Right lobe of liver (tissue), 6 donors: ENCODE results near the gene HSPH1. TPM values are rescaled to one million over a fixed set of nuclear protein-coding genes. Genes with fewer than 3 reads are reported as not detected.

ENCODE experiments used
- ATAC-seq, 4 donors: fragments of 200-7000 bp; cut with Tn5 transposase; one replicate each; pipeline ENCODE4 v1.9.1; 2020; ENCODE audit warnings: mild to moderate bottlenecking in 4 of 4, moderate library complexity in 4 of 4
- DNase-seq, 3 donors: peaks; one replicate each; pipeline ENCODE4 v3.0.0-alpha.2; 2020
- H3K27ac ChIP-seq, 3 donors: fragments of 200-600 bp; one replicate each; pipeline ENCODE4 v1.8.0; 2022
- H3K27me3 ChIP-seq, 2 donors: fragments of 200-600 bp; one replicate each; pipeline ENCODE4 v1.8.0; 2022
- H3K36me3 ChIP-seq, 4 donors: fragments of 200-600 bp; sonication (generic) in 1 of 4; one replicate each; pipeline versions ENCODE4 v1.5.1 to v1.8.0; 2017 to 2022; ENCODE audit warnings: control low read depth in 1 of 4
- H3K4me1 ChIP-seq, 4 donors: fragments of 200-600 bp; sonication (generic) in 1 of 4; one replicate each; pipeline versions ENCODE4 v1.5.1 to v1.8.0; 2017 to 2022; ENCODE audit warnings: control low read depth in 1 of 4
- H3K4me3 ChIP-seq, 3 donors: fragments of 200-600 bp; one replicate each; pipeline ENCODE4 v1.8.0; 2022
- H3K9me3 ChIP-seq, 4 donors: fragments of 200-600 bp; sonication (generic) in 1 of 4; one replicate each; pipeline versions ENCODE4 v1.5.1 to v1.8.0; 2017 to 2022; ENCODE audit warnings: control low read depth in 1 of 4
- POLR2A ChIP-seq: fragments of 450-650 bp; IDR thresholded peaks from one replicate; pipeline ENCODE4 v1.6.1; 2017; ENCODE audit warnings: antibody characterized with exemption, mild to moderate bottlenecking
- WGBS: methylation state at CpG from one replicate; pipeline ENCODE4 v1.1.6; 2018; ENCODE audit warnings: low coverage, low lambda C conversion rate; ENCODE audit not compliant: insufficient coverage; ENCODE audit errors: missing lambda C conversion rate; 5-methylcytosine and 5-hydroxymethylcytosine counted together
- intact Hi-C, 2 donors: fragments of 100-400 bp; cut with DNase I; formaldehyde crosslinking; loops; one replicate each; pipeline versions ENCODE4 v1.11.2 to v1.14.1; 2022
- total RNA-seq, 6 experiments: library from RNA; depleted of rRNA in 2 of 6; stranded (reverse); fragments of >200 nt in 2 of 6; fragmentation: NEBNext Ultra II Directional in 3 of 6; extraction: Animal tissue kit (Norgen Biotek cat#: 25700) in 3 of 6; gene quantifications; one replicate each; pipeline versions ENCODE4 v1.1.0 to v1.2.4, GENCODE V29; 2016 to 2023
- TF ChIP-seq, protein P1 (sequence below), 4 donors: fragments of 200-600 bp in 3 of 4; fragments of 450-650 bp in 1 of 4; IDR thresholded peaks; one replicate each; pipeline versions ENCODE4 v1.5.1 to v1.8.0; 2016 to 2022; ENCODE audit warnings: antibody characterized with exemption in 4 of 4, mild to moderate bottlenecking in 2 of 4
- donor health status: DM: no; HTN: yes; CAD: no.
- donor health status: DM: no; HTN: no; CAD: no.
- donor health status: DM: no; HTN: no; CAD: no.
- donor health status: DM: no; HTN: yes; CAD: no.
- donor health status: DM: no; HTN: yes; CAD: no.

The HSPH1 gene
- total RNA-seq, 6 experiments from 2014 or later, result 19.6 to 60.8 (median 31.0) TPM

DNA sequence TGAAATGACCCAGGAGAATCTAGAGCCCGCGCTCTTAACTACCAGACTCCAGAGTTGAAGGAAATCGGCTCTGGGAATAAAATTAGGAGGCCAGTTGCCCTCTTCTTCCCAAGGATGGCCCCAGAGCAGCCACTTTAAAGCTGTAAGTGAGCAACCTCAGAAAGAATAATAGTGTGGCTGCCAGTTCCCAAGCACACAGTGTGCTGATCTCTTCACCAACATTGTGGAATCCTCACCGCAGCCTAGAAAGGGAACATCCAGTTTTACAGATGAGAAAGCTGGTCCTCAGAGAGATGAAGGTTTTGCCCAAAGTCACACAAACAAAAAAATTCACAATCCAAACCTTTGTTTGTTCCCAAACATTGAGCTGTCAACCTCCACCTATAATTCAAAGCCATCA lies 39.6 kb downstream of the HSPH1 start:
- Histone ChIP-seq H3K4me1 (no peaks in the 10 kb centered on the region), H3K27me3 (no peaks in the 10 kb centered on the region), H3K9me3 (no peaks in the 10 kb centered on the region), H3K27ac (no peak overlapping the region), H3K4me3 (no peak overlapping the region), H3K36me3 (no peaks in the 10 kb centered on the region)
- WGBS, result 89% methylated on average over 4 of the region's 4 CpGs
- intact Hi-C loops, result no loop called here
- no peak for DNase-seq
- ATAC-seq, result no peak
- TF ChIP-seq, protein P1, sequence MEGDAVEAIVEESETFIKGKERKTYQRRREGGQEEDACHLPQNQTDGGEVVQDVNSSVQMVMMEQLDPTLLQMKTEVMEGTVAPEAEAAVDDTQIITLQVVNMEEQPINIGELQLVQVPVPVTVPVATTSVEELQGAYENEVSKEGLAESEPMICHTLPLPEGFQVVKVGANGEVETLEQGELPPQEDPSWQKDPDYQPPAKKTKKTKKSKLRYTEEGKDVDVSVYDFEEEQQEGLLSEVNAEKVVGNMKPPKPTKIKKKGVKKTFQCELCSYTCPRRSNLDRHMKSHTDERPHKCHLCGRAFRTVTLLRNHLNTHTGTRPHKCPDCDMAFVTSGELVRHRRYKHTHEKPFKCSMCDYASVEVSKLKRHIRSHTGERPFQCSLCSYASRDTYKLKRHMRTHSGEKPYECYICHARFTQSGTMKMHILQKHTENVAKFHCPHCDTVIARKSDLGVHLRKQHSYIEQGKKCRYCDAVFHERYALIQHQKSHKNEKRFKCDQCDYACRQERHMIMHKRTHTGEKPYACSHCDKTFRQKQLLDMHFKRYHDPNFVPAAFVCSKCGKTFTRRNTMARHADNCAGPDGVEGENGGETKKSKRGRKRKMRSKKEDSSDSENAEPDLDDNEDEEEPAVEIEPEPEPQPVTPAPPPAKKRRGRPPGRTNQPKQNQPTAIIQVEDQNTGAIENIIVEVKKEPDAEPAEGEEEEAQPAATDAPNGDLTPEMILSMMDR (IDR thresholded peaks at IDR 0.05), result no peak
- no peak for TF ChIP-seq POLR2A

DNA sequence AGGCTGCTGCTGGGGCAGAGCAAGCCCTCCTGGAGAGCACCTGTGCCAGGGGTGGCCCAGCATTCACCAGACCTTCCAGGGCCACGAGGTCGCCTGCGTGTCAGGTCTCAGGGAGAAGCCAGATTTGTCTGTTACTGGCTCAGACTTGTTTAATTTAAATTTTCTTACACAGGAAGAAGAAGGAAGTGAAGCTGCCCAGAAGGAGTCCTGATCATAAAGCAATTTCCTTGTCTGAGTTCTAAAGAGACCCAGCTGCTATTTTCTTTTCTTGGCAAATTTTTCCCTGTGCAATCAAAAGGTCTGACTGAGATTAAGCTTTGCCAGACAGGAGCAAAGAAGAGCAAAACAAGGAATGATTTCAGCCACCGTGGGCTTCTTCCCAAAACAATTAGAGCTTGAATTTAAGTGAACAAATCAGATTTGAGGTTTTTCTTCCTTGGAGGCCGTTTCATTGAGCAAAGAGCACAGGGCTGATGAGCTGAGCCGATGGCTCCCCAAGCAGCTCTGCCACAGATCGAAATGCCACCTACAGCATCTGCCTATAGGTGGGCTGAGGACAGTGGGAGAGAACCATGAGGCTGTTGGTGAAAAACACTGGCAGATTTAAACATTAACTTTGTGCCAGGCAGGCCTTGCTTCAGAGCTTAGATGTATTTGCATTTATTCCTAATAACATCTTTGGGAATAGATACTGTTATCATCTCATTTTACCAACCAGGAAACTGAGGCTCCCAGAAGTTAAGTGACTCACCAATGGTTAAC lies 40.1 kb downstream of the HSPH1 start:
- Histone ChIP-seq H3K4me3 (no peak overlapping the region), H3K36me3 (no peaks in the 10 kb centered on the region), H3K4me1 (no peaks in the 10 kb centered on the region), H3K9me3 (no peaks in the 10 kb centered on the region), H3K27me3 (no peaks in the 10 kb centered on the region), H3K27ac (no peak overlapping the region)
- TF ChIP-seq, protein P1 (IDR thresholded peaks at IDR 0.05), result no peak
- no peak for TF ChIP-seq POLR2A
- no peak for ATAC-seq
- 50% methylated on average over 7 of the region's 7 CpGs for WGBS
- intact Hi-C loops, result no loop called here
- DNase-seq, result no peak

DNA sequence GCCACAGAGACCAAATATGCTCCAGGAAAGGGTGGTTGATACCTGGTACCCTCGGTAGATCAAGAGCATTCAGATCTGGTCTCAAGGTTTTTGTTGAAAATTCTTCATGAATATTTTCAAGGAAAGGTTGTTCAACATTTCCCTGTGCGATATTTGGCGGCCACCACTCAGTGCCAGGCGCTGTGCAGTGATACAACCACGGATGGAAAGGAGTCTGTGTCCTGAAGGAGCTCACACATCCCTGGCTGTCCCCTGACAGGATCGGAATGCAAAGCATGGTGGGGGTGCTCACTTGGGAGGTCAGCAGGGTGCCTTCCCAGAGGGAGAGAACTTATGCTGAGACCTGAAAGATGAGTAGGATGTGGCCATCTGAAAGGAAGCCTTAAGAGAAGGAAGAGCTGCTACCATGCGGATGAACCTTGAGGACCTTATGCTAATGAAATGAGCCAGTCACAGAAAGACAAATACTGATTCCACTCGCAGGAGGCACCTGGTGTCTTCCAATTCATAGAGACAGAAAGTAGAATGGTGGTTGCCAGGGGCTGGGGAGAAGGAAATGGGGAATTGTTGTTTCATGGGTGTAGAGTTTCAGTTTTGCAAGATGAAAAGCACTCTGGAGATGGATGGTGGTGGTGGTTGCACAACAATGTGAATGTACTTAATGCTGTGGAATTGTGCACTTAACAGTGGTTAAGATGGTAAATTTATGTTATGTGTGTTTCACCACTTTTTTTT lies 41.6 kb downstream of the HSPH1 start:
- H3K36me3 ChIP-seq, result no peaks in the 10 kb centered on the region
- 55% methylated on average over 8 of the region's 8 CpGs for WGBS
- no peaks in the 10 kb centered on the region for H3K9me3 ChIP-seq
- H3K4me3 ChIP-seq, result no peak overlapping the region
- H3K27ac ChIP-seq, result no peak overlapping the region
- TF ChIP-seq POLR2A, result no peak
- TF ChIP-seq, protein P1 (IDR thresholded peaks at IDR 0.05), result no peak
- H3K27me3 ChIP-seq, result no peaks in the 10 kb centered on the region
- ATAC-seq (no peak), DNase-seq (no peak)
- H3K4me1 ChIP-seq, result no peaks in the 10 kb centered on the region
- intact Hi-C loops, result no loop called here

DNA sequence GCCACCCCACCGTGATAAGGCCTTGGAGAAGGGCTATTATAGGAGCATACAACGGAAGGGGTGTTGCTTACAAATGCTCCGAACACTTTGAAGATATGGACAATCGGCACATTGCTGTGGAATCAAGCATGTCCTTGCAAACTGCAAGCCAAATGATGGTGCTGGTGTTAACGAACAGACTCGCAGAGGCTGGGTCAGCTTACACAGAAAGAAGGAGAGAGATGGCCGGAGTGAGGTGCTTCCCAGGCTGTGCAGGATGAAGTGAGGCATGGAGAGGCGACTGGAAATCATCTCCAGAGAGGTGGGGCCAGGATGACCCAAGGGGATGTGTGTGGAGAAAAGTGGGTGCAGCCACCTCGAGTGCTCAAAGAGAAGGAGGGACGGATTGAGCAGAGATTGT lies 42.2 kb downstream of the HSPH1 start:
- TF ChIP-seq, protein P1 (IDR thresholded peaks at IDR 0.05), result no peak
- no peak for TF ChIP-seq POLR2A
- H3K4me3 ChIP-seq, result no peak overlapping the region
- no peaks in the 10 kb centered on the region for H3K27me3 ChIP-seq
- intact Hi-C loops, result no loop called here
- DNase-seq (no peak), ATAC-seq (no peak)
- no peak overlapping the region for H3K27ac ChIP-seq
- 62% methylated on average over 10 of the region's 10 CpGs for WGBS
- no peaks in the 10 kb centered on the region for H3K36me3 ChIP-seq
- H3K4me1 ChIP-seq, result no peaks in the 10 kb centered on the region
- no peaks in the 10 kb centered on the region for H3K9me3 ChIP-seq
